22Rv1 (cell line): ENCODE results near the gene RPN2.

ENCODE experiments used
- CTCF ChIP-seq: fragments of 450-650 bp; IDR thresholded peaks from 2 replicates; pipeline ENCODE4 v1.5.1; 2017; ENCODE audit warnings: mild to moderate bottlenecking
- ZFX ChIP-seq: fragments of 450-650 bp; IDR thresholded peaks from 2 replicates; pipeline ENCODE4 v1.6.1; 2017; ENCODE audit warnings: antibody characterized with exemption, borderline replicate concordance

- no peak for TF ChIP-seq CTCF
- no peak for TF ChIP-seq ZFX
These were observed 63.4 kb downstream of the RPN2 start for GRCh38 chr20:37242503-37242902.
